ENCODE measurements around the gene ATXN10.

- TF ChIP-seq CTCF (IDR thresholded peaks at IDR 0.05) (no peak), EZH2 (IDR thresholded peaks at IDR 0.05; ENCODE audit: borderline replicate concordance, insufficient read depth, low read depth, low read length, poor library complexity, severe bottlenecking) (no peak)
Measured at GRCh38 chr22:45840483-45840882, 168.8 kb downstream of the ATXN10 start.
